HG03558 (cell line): ENCODE results near the gene SOAT1.

Experiments used
- ATAC-seq: cut with Tn5 transposase; IDR thresholded peaks from one replicate; pipeline ENCODE4 v1.9.1; 2021; ENCODE audit warnings: moderate number of reproducible peaks; ENCODE audit not compliant: unreplicated experiment; ENCODE audit errors: extremely low read depth

The SOAT1 gene

DNA sequence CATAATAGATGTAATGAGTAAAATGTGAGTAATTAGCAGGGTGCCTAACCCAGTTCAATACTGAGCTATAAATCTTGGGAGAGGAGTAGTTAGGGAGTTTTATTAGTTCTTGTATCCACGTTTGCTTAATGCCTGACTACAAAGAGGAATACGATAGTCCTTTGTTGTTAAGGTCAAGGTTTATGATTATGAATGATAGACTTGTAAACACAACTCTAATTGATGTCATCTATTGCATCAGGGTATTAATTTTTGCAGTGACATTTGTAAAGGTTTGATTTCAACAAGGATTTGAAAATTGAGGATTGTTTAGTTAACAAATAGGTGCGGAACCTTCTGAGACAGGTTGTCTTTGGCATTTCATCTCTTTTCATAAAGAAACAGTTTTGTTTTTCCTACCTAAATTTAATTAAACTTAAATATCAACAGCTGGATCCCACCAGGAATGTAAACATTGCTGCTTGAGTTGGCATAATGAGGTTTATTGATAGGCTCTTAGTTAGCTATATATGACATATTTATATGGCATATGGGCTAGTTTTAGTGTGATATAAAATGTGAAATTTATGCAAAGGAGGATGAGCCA is 9.7 kb downstream of the SOAT1 start:
- ATAC-seq: no peak

- ATAC-seq: no peak
These were observed 11.9 kb downstream of the SOAT1 start for GRCh38 chr1:179305450-179305849.

- ATAC-seq: no peak
These were observed 16.7 kb downstream of the SOAT1 start for GRCh38 chr1:179310291-179310690.

DNA sequence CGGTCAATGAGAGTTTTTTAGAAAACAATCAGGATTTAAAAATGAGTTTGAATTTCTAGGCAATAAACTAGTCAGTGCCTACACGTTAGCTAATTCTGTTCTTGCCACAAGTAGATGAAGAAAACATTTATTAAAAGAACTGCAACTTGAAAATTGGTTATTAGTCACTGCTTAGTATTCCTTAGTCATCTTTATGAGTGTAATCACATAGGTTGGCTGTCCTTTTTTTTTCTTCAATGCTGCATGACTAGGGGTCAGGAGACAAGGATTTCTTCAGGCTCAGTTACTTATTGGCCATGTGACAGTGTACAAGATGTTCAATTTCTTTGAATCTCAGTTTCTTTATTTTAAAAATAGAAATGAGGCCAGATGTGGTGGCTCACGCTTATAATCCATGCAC is 17.1 kb downstream of the SOAT1 start:
- ATAC-seq: no peak

DNA sequence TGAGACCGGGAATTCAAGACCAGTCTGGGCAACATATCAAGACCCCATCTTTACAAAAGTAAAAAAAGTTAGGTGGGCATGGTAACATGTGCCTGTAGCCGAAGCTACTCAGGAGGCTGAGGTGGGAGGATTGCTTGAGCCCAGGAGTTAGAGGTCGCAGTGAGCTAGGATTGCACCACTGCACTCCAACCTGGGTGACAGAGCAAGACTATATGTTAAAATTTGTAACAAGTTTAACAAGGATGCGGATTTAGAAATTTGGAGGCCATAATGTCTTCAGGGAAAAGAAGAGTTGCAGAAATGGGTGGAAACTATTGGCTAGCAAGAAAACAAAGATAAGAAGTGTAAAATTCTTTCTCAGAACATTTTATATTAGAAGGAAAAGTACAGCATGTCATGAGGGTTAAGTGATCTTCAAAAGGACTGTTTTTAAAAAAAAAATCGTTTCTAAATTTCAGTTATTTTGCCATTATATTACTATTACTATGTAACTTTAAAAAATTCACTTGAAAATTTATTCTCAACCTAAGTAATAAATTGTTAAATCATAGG is 17.6 kb downstream of the SOAT1 start:
- ATAC-seq: no peak

DNA sequence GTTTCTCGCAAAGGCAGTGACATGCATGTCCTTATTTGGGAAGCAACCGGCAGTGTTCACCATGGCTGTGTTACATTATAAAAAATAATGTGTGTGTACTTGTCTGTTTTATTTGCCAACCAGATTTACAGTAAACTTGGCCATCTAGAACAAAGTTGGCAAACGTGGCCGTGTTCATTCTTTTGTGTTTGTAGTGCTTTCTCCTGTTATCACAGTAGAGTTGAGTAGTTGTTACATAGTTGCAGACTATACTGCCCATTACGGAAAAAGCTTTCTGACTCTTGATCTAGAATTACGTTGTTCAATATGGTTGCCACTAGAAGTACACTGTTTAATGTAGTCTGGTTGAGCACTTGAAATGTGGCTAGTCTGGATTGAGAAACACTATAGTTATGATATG is 19.4 kb downstream of the SOAT1 start:
- ATAC-seq: no peak

GRCh38 chr1:179314928-179315327 is 21.3 kb downstream of the SOAT1 start:
- no peak for ATAC-seq

DNA sequence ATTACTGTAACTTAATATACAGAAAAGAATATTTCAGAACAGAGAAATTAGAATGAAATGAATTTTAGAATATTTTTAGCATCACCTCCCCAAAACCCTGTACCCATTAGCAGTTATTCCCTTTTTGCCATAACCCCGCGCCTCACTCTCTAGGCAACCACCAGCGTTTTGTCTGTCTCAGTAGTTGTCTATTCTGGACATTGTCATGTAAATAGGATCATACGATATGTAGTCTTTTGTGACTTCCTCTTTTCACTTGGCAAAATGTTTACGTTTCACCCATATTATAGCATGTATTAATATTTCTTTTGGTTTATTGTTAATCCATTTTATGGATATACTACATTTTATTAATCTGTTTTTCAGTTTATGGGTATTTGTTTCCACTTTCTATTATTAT is 24.9 kb downstream of the SOAT1 start:
- no peak for ATAC-seq

GRCh38 chr1:179321533-179322216 is 28.1 kb downstream of the SOAT1 start:
- no peak for ATAC-seq

- no peak for ATAC-seq
These were observed 29.0 kb downstream of the SOAT1 start for GRCh38 chr1:179322557-179322956.

- ATAC-seq: no peak
These were observed 29.8 kb downstream of the SOAT1 start for GRCh38 chr1:179323436-179323835.

DNA sequence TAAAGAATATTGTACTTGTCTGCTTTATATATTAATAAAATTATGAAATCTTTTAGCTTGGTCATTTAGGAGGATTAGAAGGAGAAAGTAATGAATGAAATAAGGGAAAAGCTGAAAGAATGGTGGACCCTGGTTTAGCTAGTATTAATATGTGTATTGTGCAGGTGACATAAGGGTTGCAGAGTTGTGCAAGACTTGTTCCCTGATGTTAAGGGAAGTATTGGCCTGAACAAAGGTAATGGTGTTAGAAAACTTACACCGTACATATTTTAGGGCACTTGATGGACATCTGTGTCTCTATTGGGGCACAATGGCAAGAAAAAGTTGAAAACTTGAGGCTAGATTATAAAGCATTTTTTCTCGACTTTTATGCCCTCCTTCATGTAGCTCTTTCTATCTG is 32.2 kb downstream of the SOAT1 start:
- no peak for ATAC-seq

- ATAC-seq: no peak
These were observed 33.1 kb downstream of the SOAT1 start for GRCh38 chr1:179326746-179327145.

GRCh38 chr1:179327196-179327595 is 33.6 kb downstream of the SOAT1 start:
- no peak for ATAC-seq

DNA sequence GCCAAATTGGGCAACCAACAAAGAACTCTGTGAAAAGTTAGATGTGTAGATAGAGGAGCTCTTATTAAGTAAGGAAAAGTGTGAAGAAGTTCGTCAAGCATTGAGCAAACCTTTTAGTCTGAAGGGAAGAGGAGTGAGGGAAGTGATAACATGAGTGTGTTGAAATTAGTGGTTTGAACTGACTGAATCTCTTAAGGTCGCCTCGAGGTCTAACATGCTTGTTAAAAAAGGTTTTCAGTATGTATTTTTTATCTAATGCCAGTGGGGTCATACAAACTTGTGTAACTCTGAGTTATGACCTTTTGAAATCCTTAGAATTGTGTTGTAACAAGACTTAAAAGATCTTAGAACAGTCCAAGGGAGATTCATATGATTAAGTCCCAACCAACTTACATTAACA is 34.1 kb downstream of the SOAT1 start:
- no peak for ATAC-seq

DNA sequence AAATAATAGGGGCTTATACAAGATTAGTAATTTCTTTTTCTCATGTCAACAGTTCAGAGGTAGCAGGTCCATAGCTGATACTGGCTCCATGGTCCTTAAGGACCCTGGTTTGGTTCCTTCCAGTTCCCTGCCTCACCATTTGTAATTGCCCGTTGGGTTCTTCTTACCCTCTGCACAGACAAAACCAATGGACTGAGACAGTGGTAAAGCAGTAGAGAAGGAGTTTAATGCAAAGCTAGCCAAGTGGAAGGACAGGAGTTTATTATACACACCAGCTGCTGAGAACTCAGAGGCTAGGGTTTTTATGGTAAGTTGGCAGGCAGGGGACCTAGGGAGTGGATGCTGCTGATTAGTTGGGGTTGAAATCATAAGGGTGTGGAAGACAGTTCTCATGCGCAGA is 36.3 kb downstream of the SOAT1 start:
- ATAC-seq: no peak

- no peak for ATAC-seq
These were observed 40.8 kb downstream of the SOAT1 start for GRCh38 chr1:179334440-179334839.

GRCh38 chr1:179337288-179337687 is 43.7 kb downstream of the SOAT1 start:
- ATAC-seq: no peak

GRCh38 chr1:179337942-179338560 is 44.5 kb downstream of the SOAT1 start:
- ATAC-seq: no peak

GRCh38 chr1:179340918-179341317 is 47.3 kb downstream of the SOAT1 start:
- ATAC-seq: no peak

DNA sequence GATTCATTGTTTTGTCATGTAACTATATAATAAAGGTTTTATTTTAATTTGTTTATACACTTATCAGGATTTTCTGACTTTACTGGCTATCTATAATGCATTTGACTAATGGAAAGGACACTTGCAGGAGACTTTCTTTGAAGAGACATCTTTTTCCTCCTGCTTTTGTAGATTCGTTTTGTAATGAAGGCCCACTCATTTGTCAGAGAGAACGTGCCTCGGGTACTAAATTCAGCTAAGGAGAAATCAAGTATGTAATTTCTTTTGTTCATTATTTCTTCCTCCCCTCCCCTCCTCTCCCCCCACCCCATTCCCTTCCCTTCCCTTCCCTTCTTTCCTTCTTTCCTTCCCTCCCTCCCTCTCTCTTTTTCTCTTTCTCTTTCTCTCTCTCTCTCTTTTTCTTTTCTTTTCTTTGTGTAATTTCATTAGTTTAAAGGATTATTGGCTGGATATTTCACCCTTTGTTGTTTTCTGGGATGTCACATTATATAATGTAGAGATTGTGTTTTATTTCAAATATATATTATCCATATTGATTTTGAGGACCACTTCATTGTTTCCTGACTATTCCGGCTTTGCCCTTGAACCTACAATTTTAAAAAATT is 48.4 kb downstream of the SOAT1 start:
- no peak for ATAC-seq
